Adrenal gland (tissue), 5 donors: ENCODE measurements around the gene MOSPD3.

Source experiments
- CTCF ChIP-seq, 6 experiments: fragments of 450-650 bp in 4 of 6; fragments of 200-600 bp in 2 of 6; sonication (generic) in 1 of 6; IDR thresholded peaks; 1 replicate in 5 of 6; 2 replicates in 1 of 6; pipeline versions ENCODE4 v1.5.1 to v1.8.0; 2016 to 2021; ENCODE audit warnings: antibody characterized with exemption in 6 of 6, mild to moderate bottlenecking in 2 of 6, moderate library complexity in 1 of 6
- POLR2A ChIP-seq, 2 donors: fragments of 450-650 bp; IDR thresholded peaks; one replicate each; pipeline ENCODE4 v1.6.1; 2017; ENCODE audit warnings: antibody characterized with exemption in 2 of 2, mild to moderate bottlenecking in 2 of 2, moderate library complexity in 1 of 2
- donor health status: DM: no; HTN: no; CAD: no.

GRCh38 chr7:100572949-100573675, 39.2 kb upstream of the MOSPD3 start:
- TF ChIP-seq CTCF (IDR thresholded peaks at IDR 0.05) (no peak), POLR2A (IDR thresholded peaks at IDR 0.05) (no peak)
